GM23338 (cell line): ENCODE data around the gene GPR176. TPM values are rescaled to one million over a fixed set of nuclear protein-coding genes. Genes with fewer than 3 reads are reported as not detected.

Source experiments
- ATAC-seq: fragments of 200-7000 bp; cut with Tn5 transposase; 3 replicates; pipeline ENCODE4 v1.9.1; 2020
- DNase-seq: peaks from one replicate; pipeline ENCODE4 v3.0.0-alpha.2; 2015; ENCODE audit warnings: low spot score
- H2AFZ ChIP-seq: fragments of 200-600 bp; sonication (generic); 2 replicates; pipeline ENCODE4 v1.8.0; 2016; ENCODE audit warnings: antibody characterized with exemption, mild to moderate bottlenecking, moderate library complexity
- H3F3A ChIP-seq: fragments of 200-600 bp; sonication (generic); replicated peaks from 2 replicates; pipeline ENCODE4 v1.8.0; 2017; ENCODE audit warnings: antibody characterized with exemption, mixed run types, low read depth
- H3K27ac ChIP-seq: fragments of 200-600 bp; sonication (generic); 2 replicates; pipeline ENCODE4 v1.6.1; 2016; ENCODE audit warnings: low read depth
- H3K27me3 ChIP-seq: fragments of 200-600 bp; sonication (generic); 2 replicates; pipeline ENCODE4 v1.8.0; 2016; ENCODE audit warnings: mild to moderate bottlenecking, mixed run types, moderate library complexity; ENCODE audit not compliant: insufficient read depth
- H3K36me3 ChIP-seq: fragments of 200-600 bp; sonication (generic); 2 replicates; pipeline ENCODE4 v1.8.0; 2016; ENCODE audit warnings: mild to moderate bottlenecking; ENCODE audit not compliant: insufficient read depth
- H3K4me1 ChIP-seq: fragments of 200-600 bp; sonication (generic); 2 replicates; pipeline ENCODE4 v1.8.0; 2016; ENCODE audit warnings: mild to moderate bottlenecking, moderate library complexity; ENCODE audit not compliant: insufficient read depth
- H3K4me2 ChIP-seq: fragments of 200-600 bp; sonication (generic); 2 replicates; pipeline ENCODE4 v1.7.1; 2017; ENCODE audit warnings: mixed run types
- H3K4me3 ChIP-seq: fragments of 200-600 bp; sonication (generic); 2 replicates; pipeline ENCODE4 v1.6.1; 2016; ENCODE audit warnings: mixed run types
- H3K79me2 ChIP-seq: fragments of 200-600 bp; sonication (generic); replicated peaks from 2 replicates; pipeline ENCODE4 v1.8.0; 2017; ENCODE audit warnings: mild to moderate bottlenecking; ENCODE audit not compliant: insufficient read depth
- H3K9me2 ChIP-seq: fragments of 200-600 bp; sonication (generic); 2 replicates; pipeline ENCODE4 v1.8.0; 2017; ENCODE audit not compliant: insufficient read depth
- H4K20me1 ChIP-seq: fragments of 200-600 bp; sonication (generic); replicated peaks from 2 replicates; pipeline ENCODE4 v1.8.0; 2017; ENCODE audit warnings: mild to moderate bottlenecking; ENCODE audit not compliant: insufficient read depth
- H3K27ac Mint-ChIP-seq: 2 replicates; pipeline ENCODE4 v1.8.0; 2020; ENCODE audit warnings: inconsistent platforms, mild to moderate bottlenecking, moderate library complexity, mixed read lengths
- H3K27me3 Mint-ChIP-seq: 3 replicates; pipeline ENCODE4 v1.8.0; 2022; ENCODE audit warnings: low read depth, mild to moderate bottlenecking, moderate library complexity, mixed read lengths, inconsistent platforms; ENCODE audit not compliant: insufficient read depth, poor library complexity
- H3K36me3 Mint-ChIP-seq: 3 replicates; pipeline ENCODE4 v1.8.0; 2021; ENCODE audit warnings: low read depth, mild to moderate bottlenecking, inconsistent platforms, moderate library complexity, mixed read lengths
- H3K4me1 Mint-ChIP-seq: 3 replicates; pipeline ENCODE4 v1.8.0; 2020; ENCODE audit warnings: mild to moderate bottlenecking, inconsistent platforms, mixed read lengths
- H3K4me3 Mint-ChIP-seq: 3 replicates; pipeline ENCODE4 v1.8.0; 2021; ENCODE audit warnings: moderate library complexity, mild to moderate bottlenecking, inconsistent platforms, mixed read lengths
- H3K9me3 Mint-ChIP-seq: 3 replicates; pipeline ENCODE4 v1.8.0; 2020; ENCODE audit warnings: moderate library complexity, mild to moderate bottlenecking, inconsistent platforms, mixed read lengths
- CREB1 ChIP-seq: fragments of 250-450 bp; sonication (Bioruptor Pico); IDR thresholded peaks from 2 replicates; pipeline ENCODE4 v1.5.0; 2020; ENCODE audit warnings: low read depth, mild to moderate bottlenecking, moderate library complexity
- EZH2phosphoT487 ChIP-seq: fragments of 200-600 bp; sonication (generic); IDR thresholded peaks from one replicate; pipeline ENCODE4 v1.8.1; 2018; ENCODE audit warnings: antibody characterized with exemption; ENCODE audit not compliant: unreplicated experiment
- NANOG ChIP-seq: IDR thresholded peaks from 2 replicates; pipeline ENCODE4 v1.6.1; 2016; ENCODE audit warnings: antibody characterized with exemption, borderline replicate concordance
- STAT1 ChIP-seq: IDR thresholded peaks from one replicate; pipeline ENCODE4 v1.6.1; 2016; ENCODE audit warnings: antibody characterized with exemption; ENCODE audit not compliant: unreplicated experiment
- ZNF114 ChIP-seq: fragments of 250-450 bp; sonication (Bioruptor Pico); IDR thresholded peaks from 2 replicates; pipeline ENCODE4 v1.5.0; 2020; ENCODE audit warnings: mild to moderate bottlenecking, moderate library complexity
- polyA plus RNA-seq: library from polyadenylated mRNA; unstranded; fragments of >200 nt; fragmentation: Nextera tagmentation; extraction: Ambion mirVana; gene quantifications from 2 replicates; pipeline ENCODE4 v1.2.1, GENCODE V29; 2016
- total RNA-seq: library from RNA; depleted of rRNA; stranded (reverse); fragments of >200 nt; shearing (Covaris generic); gene quantifications from 2 replicates; pipeline ENCODE4 v1.2.3, GENCODE V29; 2014
- TF ChIP-seq, protein P1 (sequence below): fragments of 250-450 bp; sonication (Bioruptor Pico); IDR thresholded peaks from 2 replicates; pipeline ENCODE4 v1.5.0; 2020; ENCODE audit warnings: mild to moderate bottlenecking, moderate library complexity

Gene GPR176
- total and polyA plus RNA-seq, 2 experiments from 2014 or later: 60.0 to 248 TPM

DNA sequence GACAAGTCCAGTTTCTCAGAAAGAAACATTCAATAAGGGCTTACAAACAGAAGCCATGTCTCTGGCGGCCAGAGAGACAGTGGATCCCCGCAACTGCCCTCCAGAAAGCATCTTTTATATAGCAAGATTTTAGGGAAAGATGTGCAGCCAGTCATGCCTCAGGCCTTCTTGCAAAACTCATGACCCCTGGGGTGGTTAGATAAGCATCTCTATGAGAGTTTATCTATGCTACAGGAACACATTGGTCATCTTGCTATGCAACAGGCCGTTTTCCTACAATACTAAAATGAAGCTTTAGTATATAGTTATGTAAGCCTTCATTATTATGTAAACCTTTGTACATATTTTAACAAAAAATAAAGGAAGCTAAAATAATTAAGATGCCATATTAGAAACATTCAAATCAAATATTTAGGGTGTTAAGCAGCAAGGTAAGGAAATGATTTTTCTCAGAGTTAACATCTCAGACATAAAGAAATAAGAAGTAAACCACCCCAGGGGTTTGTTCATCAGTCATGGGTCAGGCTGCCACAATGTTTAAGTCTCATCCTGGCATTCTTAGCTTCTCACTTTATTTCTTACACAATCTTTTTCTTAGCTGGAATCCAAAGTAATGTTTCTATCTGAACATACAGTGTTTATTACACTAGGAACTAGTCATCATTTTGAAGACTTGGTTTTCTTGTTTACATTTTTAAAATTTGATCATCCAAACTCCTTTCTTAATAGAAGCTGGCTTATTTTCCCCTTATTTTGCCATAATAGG lies 131.1 kb downstream of the GPR176 start (continued):
- TF ChIP-seq, protein P1, sequence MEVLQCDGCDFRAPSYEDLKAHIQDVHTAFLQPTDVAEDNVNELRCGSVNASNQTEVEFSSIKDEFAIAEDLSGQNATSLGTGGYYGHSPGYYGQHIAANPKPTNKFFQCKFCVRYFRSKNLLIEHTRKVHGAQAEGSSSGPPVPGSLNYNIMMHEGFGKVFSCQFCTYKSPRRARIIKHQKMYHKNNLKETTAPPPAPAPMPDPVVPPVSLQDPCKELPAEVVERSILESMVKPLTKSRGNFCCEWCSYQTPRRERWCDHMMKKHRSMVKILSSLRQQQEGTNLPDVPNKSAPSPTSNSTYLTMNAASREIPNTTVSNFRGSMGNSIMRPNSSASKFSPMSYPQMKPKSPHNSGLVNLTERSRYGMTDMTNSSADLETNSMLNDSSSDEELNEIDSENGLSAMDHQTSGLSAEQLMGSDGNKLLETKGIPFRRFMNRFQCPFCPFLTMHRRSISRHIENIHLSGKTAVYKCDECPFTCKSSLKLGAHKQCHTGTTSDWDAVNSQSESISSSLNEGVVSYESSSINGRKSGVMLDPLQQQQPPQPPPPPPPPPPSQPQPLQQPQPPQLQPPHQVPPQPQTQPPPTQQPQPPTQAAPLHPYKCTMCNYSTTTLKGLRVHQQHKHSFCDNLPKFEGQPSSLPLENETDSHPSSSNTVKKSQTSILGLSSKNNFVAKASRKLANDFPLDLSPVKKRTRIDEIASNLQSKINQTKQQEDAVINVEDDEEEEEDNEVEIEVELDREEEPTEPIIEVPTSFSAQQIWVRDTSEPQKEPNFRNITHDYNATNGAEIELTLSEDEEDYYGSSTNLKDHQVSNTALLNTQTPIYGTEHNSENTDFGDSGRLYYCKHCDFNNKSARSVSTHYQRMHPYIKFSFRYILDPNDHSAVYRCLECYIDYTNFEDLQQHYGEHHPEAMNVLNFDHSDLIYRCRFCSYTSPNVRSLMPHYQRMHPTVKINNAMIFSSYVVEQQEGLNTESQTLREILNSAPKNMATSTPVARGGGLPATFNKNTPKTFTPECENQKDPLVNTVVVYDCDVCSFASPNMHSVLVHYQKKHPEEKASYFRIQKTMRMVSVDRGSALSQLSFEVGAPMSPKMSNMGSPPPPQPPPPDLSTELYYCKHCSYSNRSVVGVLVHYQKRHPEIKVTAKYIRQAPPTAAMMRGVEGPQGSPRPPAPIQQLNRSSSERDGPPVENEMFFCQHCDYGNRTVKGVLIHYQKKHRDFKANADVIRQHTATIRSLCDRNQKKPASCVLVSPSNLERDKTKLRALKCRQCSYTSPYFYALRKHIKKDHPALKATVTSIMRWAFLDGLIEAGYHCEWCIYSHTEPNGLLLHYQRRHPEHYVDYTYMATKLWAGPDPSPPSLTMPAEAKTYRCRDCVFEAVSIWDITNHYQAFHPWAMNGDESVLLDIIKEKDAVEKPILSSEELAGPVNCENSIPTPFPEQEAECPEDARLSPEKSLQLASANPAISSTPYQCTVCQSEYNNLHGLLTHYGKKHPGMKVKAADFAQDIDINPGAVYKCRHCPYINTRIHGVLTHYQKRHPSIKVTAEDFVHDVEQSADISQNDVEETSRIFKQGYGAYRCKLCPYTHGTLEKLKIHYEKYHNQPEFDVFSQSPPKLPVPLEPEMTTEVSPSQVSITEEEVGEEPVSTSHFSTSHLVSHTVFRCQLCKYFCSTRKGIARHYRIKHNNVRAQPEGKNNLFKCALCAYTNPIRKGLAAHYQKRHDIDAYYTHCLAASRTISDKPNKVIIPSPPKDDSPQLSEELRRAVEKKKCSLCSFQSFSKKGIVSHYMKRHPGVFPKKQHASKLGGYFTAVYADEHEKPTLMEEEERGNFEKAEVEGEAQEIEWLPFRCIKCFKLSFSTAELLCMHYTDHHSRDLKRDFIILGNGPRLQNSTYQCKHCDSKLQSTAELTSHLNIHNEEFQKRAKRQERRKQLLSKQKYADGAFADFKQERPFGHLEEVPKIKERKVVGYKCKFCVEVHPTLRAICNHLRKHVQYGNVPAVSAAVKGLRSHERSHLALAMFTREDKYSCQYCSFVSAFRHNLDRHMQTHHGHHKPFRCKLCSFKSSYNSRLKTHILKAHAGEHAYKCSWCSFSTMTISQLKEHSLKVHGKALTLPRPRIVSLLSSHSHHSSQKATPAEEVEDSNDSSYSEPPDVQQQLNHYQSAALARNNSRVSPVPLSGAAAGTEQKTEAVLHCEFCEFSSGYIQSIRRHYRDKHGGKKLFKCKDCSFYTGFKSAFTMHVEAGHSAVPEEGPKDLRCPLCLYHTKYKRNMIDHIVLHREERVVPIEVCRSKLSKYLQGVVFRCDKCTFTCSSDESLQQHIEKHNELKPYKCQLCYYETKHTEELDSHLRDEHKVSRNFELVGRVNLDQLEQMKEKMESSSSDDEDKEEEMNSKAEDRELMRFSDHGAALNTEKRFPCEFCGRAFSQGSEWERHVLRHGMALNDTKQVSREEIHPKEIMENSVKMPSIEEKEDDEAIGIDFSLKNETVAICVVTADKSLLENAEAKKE (CRISPR knock-in tag): no peak
- TF ChIP-seq CREB1 (no peak), STAT1 (no peak)

- H3K4me1 Mint-ChIP-seq: peaks cover 76% of the 10 kb centered on the region
- Histone ChIP-seq H3F3A (no peaks in the 10 kb centered on the region; the same call in 1 of the 2 replicates), H3K4me3 (no peak overlapping the region), H4K20me1 (no peaks in the 10 kb centered on the region), H3K36me3 (no peaks in the 10 kb centered on the region), H3K27me3 (no peaks in the 10 kb centered on the region), H3K79me2 (peaks cover 24% of the 10 kb centered on the region), H3K4me2 (peak overlapping the region; percentile 30; the same call in 1 of the 2 replicates), H3K27ac (peak overlapping the region; percentile 2), H3K9me2 (no peaks in the 10 kb centered on the region), H3K4me1 (peaks cover 70% of the 10 kb centered on the region), H2AFZ (no peak overlapping the region)
- H3K27ac Mint-ChIP-seq: peak overlapping the region; percentile 89
- no peaks in the 10 kb centered on the region; the same call in 2 of the 3 replicates for H3K36me3 Mint-ChIP-seq
- no peaks in the 10 kb centered on the region; the same call in 2 of the 3 replicates for H3K9me3 Mint-ChIP-seq
- H3K4me3 Mint-ChIP-seq: no peak overlapping the region
- no peak for ATAC-seq
- H3K27me3 Mint-ChIP-seq: peaks cover 2% of the 10 kb centered on the region
- DNase-seq: no peak
- TF ChIP-seq, protein P1 (CRISPR knock-in tag): no peak
- TF ChIP-seq CREB1: no peak
- no peak for TF ChIP-seq NANOG
- no peak for TF ChIP-seq EZH2phosphoT487
- no peak for TF ChIP-seq ZNF114 (CRISPR knock-in tag)
Measured at GRCh38 chr15:39788108-39788507, 132.0 kb downstream of the GPR176 start.
